K562 (cell line): Measurements from ENCODE around the gene CD2. TPM values are rescaled to one million over a fixed set of nuclear protein-coding genes. Genes with fewer than 3 reads are reported as not detected.

Experiments used
- ATAC-seq: fragments of 200-7000 bp; cut with Tn5 transposase; 3 replicates; pipeline ENCODE4 v1.9.1; 2020; ENCODE audit warnings: moderate library complexity
- BruUV-seq: library from RNA; stranded (reverse); fragments of 400-500 nt; replicated peaks from 2 replicates; lab custom pipeline; 2021; lab: Mats Ljungman, UMichigan
- CTCF ChIA-PET: fragments of 300-600 bp; formaldehyde crosslinking; extraction: SDS; loops from one replicate; lab custom pipeline; 2021; ENCODE audit warnings: low intra/inter-chr PET ratio; lab: Yijun Ruan, JAX
- POLR2A ChIA-PET: fragments of 300-600, 350-650 bp; sonication (Branson Sonifier 250); formaldehyde crosslinking; extraction: SDS; loops from one replicate; lab custom pipeline; 2021; ENCODE audit warnings: antibody characterized with exemption, inconsistent platforms; lab: Yijun Ruan, JAX
- DNase-seq, 4 experiments: peaks; one replicate each; pipeline versions ENCODE4 v3.0.0 to v3.0.0-alpha.2; 2011 to 2018; ENCODE audit warnings: low spot score in 3 of 4, mixed read lengths in 3 of 4; ENCODE audit errors: extremely low read depth in 1 of 4
- FAIRE-seq: peaks from 2 replicates; lab custom pipeline; 2011; peaks lifted over from hg19 to GRCh38; lab: Jason Lieb, UNC
- H2AFZ ChIP-seq: 2 replicates; pipeline ENCODE4 v1.6.0; 2011; ENCODE audit warnings: low read depth, low read length, control low read depth, inconsistent platforms
- H3K27ac ChIP-seq: fragments of 200-600 bp; 3 replicates; pipeline ENCODE4 v1.8.0; 2011; ENCODE audit warnings: low read depth, mild to moderate bottlenecking, control low read depth, inconsistent platforms, low read length, moderate library complexity, mixed read lengths; ENCODE audit errors: extremely low read depth
- H3K27me3 ChIP-seq, 2 experiments: fragments of 300-600 bp in 1 of 2; 2 replicates in 1 of 2; 3 replicates in 1 of 2; pipeline versions ENCODE4 v1.6.0 to v1.8.0; 2011; ENCODE audit warnings: inconsistent platforms in 2 of 2, low read length in 2 of 2, mild to moderate bottlenecking in 1 of 2, mixed read lengths in 1 of 2, moderate library complexity in 1 of 2; ENCODE audit not compliant: control insufficient read depth in 2 of 2, insufficient read depth in 2 of 2
- H3K36me3 ChIP-seq: fragments of 300-600 bp; 3 replicates; pipeline ENCODE4 v1.8.0; 2011; ENCODE audit warnings: mild to moderate bottlenecking, low read length, inconsistent platforms; ENCODE audit not compliant: control insufficient read depth, insufficient read depth
- H3K4me1 ChIP-seq, 2 experiments: fragments of 200-600 bp in 1 of 2; replicated peaks in 1 of 2; 2 replicates in 1 of 2; 3 replicates in 1 of 2; pipeline versions ENCODE4 v1.5.1 to v1.8.0; 2011; ENCODE audit warnings: inconsistent platforms in 2 of 2, low read length in 2 of 2, mild to moderate bottlenecking in 1 of 2, mixed read lengths in 1 of 2, moderate library complexity in 1 of 2; ENCODE audit not compliant: control insufficient read depth in 2 of 2, insufficient read depth in 2 of 2
- H3K4me2 ChIP-seq: 2 replicates; pipeline ENCODE4 v1.6.1; 2011; ENCODE audit warnings: low read length, control low read depth, inconsistent platforms, mixed read lengths; ENCODE audit not compliant: insufficient read depth
- H3K4me3 ChIP-seq: fragments of 200-600 bp; sonication (generic), shearing (Covaris generic); 2 replicates; pipeline ENCODE4 v1.5.1; 2016; ENCODE audit warnings: control low read depth, inconsistent platforms
- H3K79me2 ChIP-seq: fragments of 200-600 bp; 3 replicates; pipeline ENCODE4 v1.8.0; 2011; ENCODE audit warnings: low read length, inconsistent platforms; ENCODE audit not compliant: control insufficient read depth, insufficient read depth
- H3K9ac ChIP-seq, 2 experiments: 2 replicates each; pipeline versions ENCODE4 v1.6.0 to v1.6.1; 2011; ENCODE audit warnings: low read depth in 2 of 2, low read length in 2 of 2, control low read depth in 1 of 2, inconsistent platforms in 1 of 2, mild to moderate bottlenecking in 1 of 2, mixed read lengths in 1 of 2; ENCODE audit not compliant: insufficient read depth in 1 of 2
- H3K9me1 ChIP-seq: one replicate; pipeline ENCODE4 v1.6.0; 2011; ENCODE audit warnings: inconsistent platforms, mild to moderate bottlenecking, low read length, moderate library complexity; ENCODE audit not compliant: control insufficient read depth, insufficient read depth
- H3K9me3 ChIP-seq: replicated peaks from 2 replicates; pipeline ENCODE4 v1.5.1; 2011; ENCODE audit warnings: low read depth, low read length, inconsistent platforms; ENCODE audit not compliant: control insufficient read depth, insufficient read depth
- H4K20me1 ChIP-seq: replicated peaks from 2 replicates; pipeline ENCODE4 v1.6.1; 2011; ENCODE audit warnings: low read length, inconsistent platforms, mixed read lengths; ENCODE audit not compliant: control insufficient read depth, insufficient read depth
- GATA2 ChIP-seq: sonication (generic); formaldehyde crosslinking; IDR thresholded peaks from 2 replicates; pipeline ENCODE4 v1.4.0; 2020; ENCODE audit warnings: mild to moderate bottlenecking, missing genetic modification reagents
- LCOR ChIP-seq: sonication (generic); formaldehyde crosslinking; IDR thresholded peaks from 2 replicates; pipeline ENCODE4 v1.8.0; 2022; ENCODE audit warnings: mild to moderate bottlenecking, missing genetic modification reagents
- PHF21A ChIP-seq: fragments of 450-650 bp; IDR thresholded peaks from 2 replicates; pipeline ENCODE4 v1.6.1; 2017; ENCODE audit warnings: low read depth, borderline replicate concordance
- PKNOX1 ChIP-seq: fragments of 450-650 bp; IDR thresholded peaks from 2 replicates; pipeline ENCODE4 v1.6.1; 2016
- TCF7 ChIP-seq: sonication (generic); IDR thresholded peaks from 2 replicates; pipeline ENCODE4 v1.6.1; 2016; ENCODE audit warnings: antibody characterized with exemption, borderline replicate concordance
- ZBTB11 ChIP-seq, 3 experiments: fragments of 200-800 bp in 1 of 3; fragments of 250-450 bp in 1 of 3; fragments of 450-650 bp in 1 of 3; sonication (Bioruptor Pico) in 1 of 3; sonication (Bioruptor generic) in 1 of 3; formaldehyde crosslinking in 1 of 3; IDR thresholded peaks; 2 replicates each; pipeline versions ENCODE4 v1.6.1 to v1.8.0; 2016 to 2022; ENCODE audit warnings: mild to moderate bottlenecking in 2 of 3, missing genetic modification characterization in 2 of 3, missing compliant biosample characterization in 1 of 3, moderate library complexity in 1 of 3
- ZNF609 ChIP-seq: sonication (generic); formaldehyde crosslinking; IDR thresholded peaks from 2 replicates; pipeline ENCODE4 v1.8.1; 2023; ENCODE audit warnings: missing genetic modification reagents, mild to moderate bottlenecking, borderline replicate concordance
- WGBS: fragments of 100-300 bp; shearing (Covaris generic); methylation state at CpG from one replicate; pipeline ENCODE4 v1.1.6; 2016; ENCODE audit warnings: low coverage, mixed read lengths; ENCODE audit not compliant: insufficient coverage; ENCODE audit errors: missing lambda C conversion rate; 5-methylcytosine and 5-hydroxymethylcytosine counted together
- in situ Hi-C: fragments of 300-500 bp; cut with MboI; formaldehyde crosslinking; loops from 4 replicates; pipeline ENCODE4 v1.15.0; 2018; ENCODE audit warnings: inconsistent platforms, mixed read lengths
- intact Hi-C: fragments of 100-400 bp; cut with micrococcal nuclease; formaldehyde crosslinking; loops from 2 replicates; pipeline ENCODE4 v1.14.2; 2022
- polyA plus RNA-seq, 8 experiments: library from polyadenylated mRNA; depleted of rRNA in 4 of 8; stranded (reverse) in 5 of 8; unstranded in 3 of 8; fragments of >200 nt; fragmentation: Nextera tagmentation in 2 of 8; fragmentation: Illumina TruSeq in 1 of 8; extraction: Ambion mirVana in 2 of 8; extraction: Trizol in 1 of 8; gene quantifications; 2 replicates each; pipeline versions ENCODE4 v1.2.1 to v1.2.3, GENCODE V29; 2011 to 2014; ENCODE audit warnings: inconsistent platforms in 1 of 8, missing spikeins in 1 of 8
- total RNA-seq, 7 experiments: library from RNA; depleted of rRNA in 6 of 7; stranded (reverse); fragments of >200 nt in 6 of 7; fragmentation: Illumina TruSeq in 2 of 7; extraction: Trizol in 2 of 7; gene quantifications; 2 replicates each; pipeline versions ENCODE4 v1.2.1 to v1.2.3, GENCODE V29; 2011 to 2021; ENCODE audit warnings: low replicate concordance in 1 of 7

Gene CD2
- total and polyA plus RNA-seq, 9 of the 15 experiments (the other 6 are each of a cell fraction or from before 2014, with no cell fraction given), result 0.07 to 0.16 TPM; not detected in 7

GRCh38 chr1:116711263-116711840 is 42.9 kb upstream of the CD2 start:
- Histone ChIP-seq H3K4me3 (no peak overlapping the region), H3K4me1 (no peaks in the 10 kb centered on the region; a peak in 1 of 5 replicates), H3K9ac (no peak overlapping the region), H3K27ac (no peak overlapping the region), H4K20me1 (no peaks in the 10 kb centered on the region), H2AFZ (peak overlapping the region; percentile 46), H3K27me3 (no peaks in the 10 kb centered on the region), H3K9me3 (no peaks in the 10 kb centered on the region), H3K4me2 (no peak overlapping the region), H3K36me3 (no peaks in the 10 kb centered on the region), H3K9me1 (no peaks in the 10 kb centered on the region), H3K79me2 (no peaks in the 10 kb centered on the region)
- ATAC-seq, result no peak; the same call in 1 of the 3 replicates
- in situ Hi-C loops (no loop called here), intact Hi-C loops (no loop called here)
- no peak for DNase-seq
- ChIA-PET CTCF (no interaction called here), POLR2A (interaction anchor here (0.7 to 1.3 kb wide), 2 partner anchors 16 to 348 kb away, joined by 3 read pairs; partner anchors contain the start of gene TTF2)
- no peak for FAIRE-seq
- no TSS peak for BruUV-seq
- WGBS, result 8% methylated on average over 1 of the region's 2 CpGs
- TF ChIP-seq ZBTB11 (CRISPR knock-in tag; IDR thresholded peaks at IDR 0.05) (no peak), PKNOX1 (peak; percentile 49; the same call in 1 of the 2 replicates), PHF21A (no peak), GATA2 (CRISPR knock-in tag) (no peak), LCOR (no peak), TCF7 (no peak), ZNF609 (no peak)
